ENCODE data around the gene CDCA8. TPM values are rescaled to one million over a fixed set of nuclear protein-coding genes. Genes with fewer than 3 reads are reported as not detected.

The CDCA8 gene
- total RNA-seq, 1 experiment from 2014 or later: 51.7 TPM

DNA sequence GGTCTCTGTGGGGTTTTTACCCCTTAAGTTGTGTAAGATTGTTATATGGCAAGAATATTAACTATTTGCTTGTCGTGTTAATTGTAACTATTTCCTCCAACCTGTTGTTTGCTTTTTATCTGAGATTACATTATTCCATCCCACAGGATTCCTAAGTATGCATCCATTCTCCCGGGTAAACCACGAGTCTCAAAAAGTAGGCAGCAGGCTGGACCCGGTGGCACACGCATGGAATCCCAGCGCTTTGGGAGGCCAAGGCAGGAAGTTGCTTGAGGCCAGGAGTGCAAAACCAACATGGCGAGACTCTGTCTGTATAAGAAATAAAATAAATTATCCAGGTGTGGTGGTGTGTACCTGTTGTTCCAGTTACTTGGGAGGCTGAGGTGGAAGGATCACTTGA is 45.0 kb upstream of the CDCA8 start:
- Histone ChIP-seq H3K4me2 (ENCODE audit: low read length) (no peak overlapping the region), H3K4me3 (replicated peaks in 1 of 2; ENCODE audit: low read depth in 1 of 2, low read length in 2 of 2) (no peak overlapping the region), H3K79me2 (ENCODE audit: insufficient read depth, low read length) (no peaks in the 10 kb centered on the region), H3K27ac (ENCODE audit: low read depth, low read length) (no peak overlapping the region), H3K27me3 (ENCODE audit: insufficient read depth, low read length) (peaks cover 11% of the 10 kb centered on the region; the same call in 1 of the 2 replicates), H3K9ac (ENCODE audit: low read length) (no peak overlapping the region), H3K9me3 (ENCODE audit: control insufficient read depth in 1 of 2, insufficient read depth in 1 of 2, low read depth in 1 of 2, low read length in 2 of 2) (no peaks in the 10 kb centered on the region), H3K4me1 (ENCODE audit: control insufficient read depth in 1 of 2, insufficient read depth in 2 of 2, low read length in 2 of 2) (no peaks in the 10 kb centered on the region), H3K9me2 (ENCODE audit: insufficient read depth) (no peaks in the 10 kb centered on the region), H2AFZ (ENCODE audit: low read depth, low read length, poor library complexity, severe bottlenecking) (no peak overlapping the region), H4K20me1 (ENCODE audit: insufficient read depth) (no peaks in the 10 kb centered on the region), H3K36me3 (ENCODE audit: control insufficient read depth in 1 of 2, insufficient read depth in 2 of 2, low read length in 2 of 2) (no peaks in the 10 kb centered on the region)
- ChIA-PET POLR2A (no interaction called here), RAD21 (ENCODE audit: low non-redundant PET in 1 of 2, low total read pairs in 2 of 2, uncharacterized antibody in 2 of 2, unreplicated experiment in 2 of 2) (no interaction called here), CTCF (no interaction called here)
- ATAC-seq (no peak), DNase-seq (ENCODE audit: low read depth, low spot score) (no peak)
- TF ChIP-seq FOSL1 (IDR thresholded peaks at IDR 0.05; ENCODE audit: low read depth): no peak
- no peak for TF ChIP-seq YY1 (IDR thresholded peaks at IDR 0.05; ENCODE audit: extremely low read depth, insufficient replicate concordance, low read depth, low read length)
- TF ChIP-seq ATF3 (IDR thresholded peaks at IDR 0.05): no peak
- TF ChIP-seq EGR1 (IDR thresholded peaks at IDR 0.05; ENCODE audit: low read depth): no peak
- no peak for TF ChIP-seq ZBTB33 (IDR thresholded peaks at IDR 0.05; ENCODE audit: extremely low read depth, insufficient replicate concordance, low read length)
- TF ChIP-seq POLR2A (IDR thresholded peaks at IDR 0.05; ENCODE audit: borderline replicate concordance, extremely low read depth, insufficient read depth, insufficient read length): no peak
- TF ChIP-seq MAX (IDR thresholded peaks at IDR 0.05): no peak
- no peak for TF ChIP-seq SIN3A (IDR thresholded peaks at IDR 0.05; ENCODE audit: low read depth)
- TF ChIP-seq CBX3 (IDR thresholded peaks at IDR 0.05; ENCODE audit: low read depth): no peak
- no peak for TF ChIP-seq SP1 (IDR thresholded peaks at IDR 0.05; ENCODE audit: low read depth)
- TF ChIP-seq JUND (IDR thresholded peaks at IDR 0.05): no peak
- BruUV-seq (replicated peaks): no TSS peak
- intact Hi-C loops (cut with micrococcal nuclease): no loop called here
